Calu3 (cell line): ENCODE measurements around the gene COG1. TPM values are rescaled to one million over a fixed set of nuclear protein-coding genes. Genes with fewer than 3 reads are reported as not detected.

Experiments
- BruUV-seq: library from RNA; stranded (reverse); fragments of 400-500 nt; replicated peaks from 2 replicates; lab custom pipeline; 2021; lab: Mats Ljungman, UMichigan
- CTCF ChIA-PET: fragments of 300-600 bp; sonication (Branson Sonifier 250); formaldehyde crosslinking; loops from one replicate; lab custom pipeline; 2022; ENCODE audit warnings: antibody characterized with exemption; lab: Charles Lee
- DNase-seq: peaks from one replicate; pipeline ENCODE4 v3.0.0; 2022
- H3K27ac Mint-ChIP-seq: one replicate; pipeline ENCODE4 v1.8.0; 2022; ENCODE audit warnings: mixed read lengths; ENCODE audit not compliant: unreplicated experiment
- H3K27me3 Mint-ChIP-seq: one replicate; pipeline ENCODE4 v1.8.0; 2022; ENCODE audit warnings: mixed read lengths; ENCODE audit not compliant: unreplicated experiment
- H3K36me3 Mint-ChIP-seq: one replicate; pipeline ENCODE4 v1.8.0; 2022; ENCODE audit warnings: mild to moderate bottlenecking, moderate library complexity, mixed read lengths; ENCODE audit not compliant: insufficient read depth, unreplicated experiment
- H3K4me1 Mint-ChIP-seq: one replicate; pipeline ENCODE4 v1.8.0; 2022; ENCODE audit warnings: mild to moderate bottlenecking, low read depth, mixed read lengths; ENCODE audit not compliant: unreplicated experiment
- H3K4me3 Mint-ChIP-seq: one replicate; pipeline ENCODE4 v1.8.0; 2022; ENCODE audit warnings: mild to moderate bottlenecking, low read depth, moderate library complexity, mixed read lengths; ENCODE audit not compliant: unreplicated experiment
- H3K9me3 Mint-ChIP-seq: one replicate; pipeline ENCODE4 v1.8.0; 2022; ENCODE audit warnings: low read depth, mixed read lengths; ENCODE audit not compliant: unreplicated experiment
- intact Hi-C: fragments of 100-400 bp; cut with micrococcal nuclease; formaldehyde crosslinking; loops from one replicate; pipeline ENCODE4 v1.10.0; 2022; ENCODE audit not compliant: unreplicated experiment
- total RNA-seq: library from RNA; stranded (reverse); gene quantifications from 2 replicates; pipeline ENCODE4 v1.2.3, GENCODE V29; 2022
- TF ChIP-seq, protein P1 (sequence below): fragments of 200-600 bp; IDR thresholded peaks from one replicate; pipeline ENCODE4 v1.8.0; 2022; ENCODE audit warnings: antibody characterized with exemption; ENCODE audit not compliant: unreplicated experiment

COG1 gene
- total RNA-seq, 1 experiment from 2014 or later, result 37.7 TPM

GRCh38 chr17:73197161-73197560 is 4.3 kb downstream of the COG1 start:
- CTCF ChIA-PET, result no interaction called here
- no TSS peak for BruUV-seq
- no peaks in the 10 kb centered on the region for H3K27me3 Mint-ChIP-seq

DNA sequence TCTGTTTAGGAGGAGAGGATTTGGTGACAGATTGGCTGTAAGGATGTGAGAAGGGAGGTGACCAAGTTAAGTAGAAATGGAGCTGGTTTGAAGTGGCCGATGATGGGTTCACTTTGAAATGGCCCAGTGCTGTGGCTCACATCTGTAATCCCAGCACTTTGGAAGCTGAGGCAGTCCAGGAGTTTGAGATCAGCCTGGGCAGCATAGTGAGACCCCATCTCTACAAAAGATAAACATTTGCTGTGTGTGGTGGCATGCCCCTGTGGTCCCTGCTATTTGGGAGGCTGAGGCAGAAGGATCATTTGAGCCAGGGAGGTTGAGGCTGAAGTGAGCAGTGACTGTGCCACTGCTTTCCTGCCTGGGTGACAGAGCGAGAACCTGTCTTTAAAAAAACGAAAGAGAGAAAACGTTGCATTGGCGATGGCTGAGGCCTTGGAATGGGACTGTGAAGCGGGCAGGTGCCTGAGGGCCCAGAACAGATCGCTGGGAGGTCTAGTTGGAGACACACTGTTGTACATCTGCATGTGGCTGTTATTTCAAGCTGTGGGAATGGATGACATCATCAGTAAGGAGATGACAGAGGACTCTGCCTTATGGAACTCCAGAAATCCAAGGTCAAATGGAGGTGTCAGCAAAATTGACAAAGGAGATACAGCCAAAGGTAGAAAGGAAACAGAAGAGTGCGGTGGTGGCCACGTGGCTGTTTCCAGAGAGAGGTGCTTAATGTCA is 5.5 kb downstream of the COG1 start:
- TF ChIP-seq, protein P1, sequence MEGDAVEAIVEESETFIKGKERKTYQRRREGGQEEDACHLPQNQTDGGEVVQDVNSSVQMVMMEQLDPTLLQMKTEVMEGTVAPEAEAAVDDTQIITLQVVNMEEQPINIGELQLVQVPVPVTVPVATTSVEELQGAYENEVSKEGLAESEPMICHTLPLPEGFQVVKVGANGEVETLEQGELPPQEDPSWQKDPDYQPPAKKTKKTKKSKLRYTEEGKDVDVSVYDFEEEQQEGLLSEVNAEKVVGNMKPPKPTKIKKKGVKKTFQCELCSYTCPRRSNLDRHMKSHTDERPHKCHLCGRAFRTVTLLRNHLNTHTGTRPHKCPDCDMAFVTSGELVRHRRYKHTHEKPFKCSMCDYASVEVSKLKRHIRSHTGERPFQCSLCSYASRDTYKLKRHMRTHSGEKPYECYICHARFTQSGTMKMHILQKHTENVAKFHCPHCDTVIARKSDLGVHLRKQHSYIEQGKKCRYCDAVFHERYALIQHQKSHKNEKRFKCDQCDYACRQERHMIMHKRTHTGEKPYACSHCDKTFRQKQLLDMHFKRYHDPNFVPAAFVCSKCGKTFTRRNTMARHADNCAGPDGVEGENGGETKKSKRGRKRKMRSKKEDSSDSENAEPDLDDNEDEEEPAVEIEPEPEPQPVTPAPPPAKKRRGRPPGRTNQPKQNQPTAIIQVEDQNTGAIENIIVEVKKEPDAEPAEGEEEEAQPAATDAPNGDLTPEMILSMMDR, result no peak
- no peaks in the 10 kb centered on the region for H3K9me3 Mint-ChIP-seq
- intact Hi-C loops, result no loop called here
- H3K4me1 Mint-ChIP-seq, result peaks cover 21% of the 10 kb centered on the region
- BruUV-seq, result no TSS peak
- H3K36me3 Mint-ChIP-seq, result peaks cover 84% of the 10 kb centered on the region
- H3K27ac Mint-ChIP-seq, result no peak overlapping the region
- no peak for DNase-seq
- CTCF ChIA-PET, result no interaction called here
- no peaks in the 10 kb centered on the region for H3K27me3 Mint-ChIP-seq
- no peak overlapping the region for H3K4me3 Mint-ChIP-seq

More at GRCh38 chr17:73197161-73197560, 4.3 kb downstream of the COG1 start:
- no peak overlapping the region for H3K27ac Mint-ChIP-seq
- peaks cover 13% of the 10 kb centered on the region for H3K4me1 Mint-ChIP-seq
- H3K9me3 Mint-ChIP-seq, result no peaks in the 10 kb centered on the region
- DNase-seq, result no peak
- no peak overlapping the region for H3K4me3 Mint-ChIP-seq
- intact Hi-C loops, result no loop called here
- TF ChIP-seq, protein P1, result no peak
- H3K36me3 Mint-ChIP-seq, result peaks cover 84% of the 10 kb centered on the region

GRCh38 chr17:73198930-73199260 is 6.0 kb downstream of the COG1 start:
- intact Hi-C loops, result no loop called here
- peaks cover 21% of the 10 kb centered on the region for H3K4me1 Mint-ChIP-seq
- DNase-seq, result no peak
- H3K9me3 Mint-ChIP-seq, result no peaks in the 10 kb centered on the region
- BruUV-seq, result no TSS peak
- H3K36me3 Mint-ChIP-seq, result peaks cover 84% of the 10 kb centered on the region
- CTCF ChIA-PET, result no interaction called here
- H3K27me3 Mint-ChIP-seq, result no peaks in the 10 kb centered on the region
- no peak overlapping the region for H3K27ac Mint-ChIP-seq
- H3K4me3 Mint-ChIP-seq, result no peak overlapping the region
- TF ChIP-seq, protein P1, result no peak

DNA sequence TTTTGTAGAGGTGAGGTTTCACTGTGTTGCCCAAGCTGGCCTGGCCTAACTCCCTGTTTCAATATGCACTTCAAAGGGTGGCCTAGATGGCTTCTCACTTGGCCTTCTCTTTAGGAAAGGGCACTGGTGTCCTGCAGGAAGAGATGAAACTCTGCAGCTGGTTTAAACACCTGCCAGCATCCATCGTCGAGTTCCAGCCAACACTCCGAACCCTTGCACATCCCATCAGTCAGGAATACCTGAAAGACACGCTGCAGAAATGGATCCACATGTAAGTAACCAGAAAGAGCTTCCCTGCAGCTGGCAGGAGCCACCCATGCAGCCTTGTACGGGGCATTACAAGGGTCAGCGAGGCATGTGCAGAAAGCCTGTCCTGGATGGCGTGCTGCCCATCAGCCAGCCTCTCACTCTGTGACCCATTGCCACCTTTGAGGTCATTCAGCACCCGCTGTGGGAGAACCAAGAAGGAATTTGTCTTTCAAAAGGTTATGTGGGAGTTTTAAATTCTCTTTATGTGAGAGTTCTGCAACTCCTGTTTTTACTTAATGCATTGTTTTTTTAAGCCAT is 7.0 kb downstream of the COG1 start:
- Mint-ChIP-seq H3K27me3 (no peaks in the 10 kb centered on the region), H3K4me3 (no peak overlapping the region), H3K27ac (no peak overlapping the region), H3K4me1 (peaks cover 23% of the 10 kb centered on the region), H3K36me3 (peaks cover 90% of the 10 kb centered on the region), H3K9me3 (no peaks in the 10 kb centered on the region)
- CTCF ChIA-PET, result no interaction called here
- BruUV-seq, result no TSS peak
- TF ChIP-seq, protein P1, result no peak
- intact Hi-C loops, result no loop called here
- no peak for DNase-seq
